Osteoblast (primary cell): ENCODE measurements around the gene GRIA4. TPM values are rescaled to one million over a fixed set of nuclear protein-coding genes. Genes with fewer than 3 reads are reported as not detected.

ENCODE experiments used
- DNase-seq: peaks from one replicate; pipeline ENCODE4 v3.0.0; 2011; ENCODE audit warnings: low spot score, mixed read lengths; ENCODE audit not compliant: insufficient read length; ENCODE audit errors: missing footprints
- H2AFZ ChIP-seq: 2 replicates; pipeline ENCODE4 v1.6.0; 2011; ENCODE audit warnings: mild to moderate bottlenecking, low read length
- H3K27ac ChIP-seq: 2 replicates; pipeline ENCODE4 v1.5.1; 2011; ENCODE audit warnings: mild to moderate bottlenecking, low read depth, low read length, moderate library complexity
- H3K27me3 ChIP-seq: 2 replicates; pipeline ENCODE4 v1.6.0; 2012; ENCODE audit warnings: mild to moderate bottlenecking, control low read depth, inconsistent platforms, low read length, moderate library complexity; ENCODE audit not compliant: insufficient read depth
- H3K36me3 ChIP-seq: 2 replicates; pipeline ENCODE4 v1.5.1; 2011; ENCODE audit warnings: mild to moderate bottlenecking, low read length, control low read depth, moderate library complexity; ENCODE audit not compliant: insufficient read depth
- H3K4me1 ChIP-seq: 2 replicates; pipeline ENCODE4 v1.5.1; 2011; ENCODE audit warnings: mild to moderate bottlenecking, low read length, control low read depth, moderate library complexity; ENCODE audit not compliant: insufficient read depth
- H3K4me2 ChIP-seq: 2 replicates; pipeline ENCODE4 v1.6.0; 2011; ENCODE audit warnings: mild to moderate bottlenecking, low read length; ENCODE audit not compliant: insufficient read depth
- H3K4me3 ChIP-seq: fragments of 200-600 bp; sonication (generic); 3 replicates; pipeline ENCODE4 v1.5.1; 2012; ENCODE audit warnings: mild to moderate bottlenecking, low read length, inconsistent platforms; ENCODE audit not compliant: insufficient read depth
- H3K79me2 ChIP-seq: 2 replicates; pipeline ENCODE4 v1.6.0; 2012; ENCODE audit warnings: mild to moderate bottlenecking, low read length, control low read depth, inconsistent platforms; ENCODE audit not compliant: insufficient read depth
- H3K9me3 ChIP-seq: 2 replicates; pipeline ENCODE4 v1.5.1; 2011; ENCODE audit warnings: low read depth, low read length, control low read depth
- H4K20me1 ChIP-seq: 2 replicates; pipeline ENCODE4 v1.6.0; 2012; ENCODE audit warnings: mild to moderate bottlenecking, low read length, control low read depth; ENCODE audit not compliant: insufficient read depth
- total RNA-seq: library from RNA; depleted of rRNA; stranded (reverse); fragments of >200 nt; gene quantifications from 2 replicates; pipeline ENCODE4 v1.2.3, GENCODE V29; 2012
- TF ChIP-seq, protein P1 (sequence below): IDR thresholded peaks from 2 replicates; pipeline ENCODE4 v1.5.1; 2011; ENCODE audit warnings: mild to moderate bottlenecking, low read depth, low read length, moderate library complexity; ENCODE audit errors: extremely low read depth

GRIA4 gene
- total RNA-seq, 1 donor: not detected

GRCh38 chr11:105975128-105975527 is 365.3 kb downstream of the GRIA4 start:
- no peak overlapping the region for H2AFZ ChIP-seq
- no peak overlapping the region for H3K27ac ChIP-seq
- H4K20me1 ChIP-seq: no peaks in the 10 kb centered on the region
- TF ChIP-seq, protein P1, sequence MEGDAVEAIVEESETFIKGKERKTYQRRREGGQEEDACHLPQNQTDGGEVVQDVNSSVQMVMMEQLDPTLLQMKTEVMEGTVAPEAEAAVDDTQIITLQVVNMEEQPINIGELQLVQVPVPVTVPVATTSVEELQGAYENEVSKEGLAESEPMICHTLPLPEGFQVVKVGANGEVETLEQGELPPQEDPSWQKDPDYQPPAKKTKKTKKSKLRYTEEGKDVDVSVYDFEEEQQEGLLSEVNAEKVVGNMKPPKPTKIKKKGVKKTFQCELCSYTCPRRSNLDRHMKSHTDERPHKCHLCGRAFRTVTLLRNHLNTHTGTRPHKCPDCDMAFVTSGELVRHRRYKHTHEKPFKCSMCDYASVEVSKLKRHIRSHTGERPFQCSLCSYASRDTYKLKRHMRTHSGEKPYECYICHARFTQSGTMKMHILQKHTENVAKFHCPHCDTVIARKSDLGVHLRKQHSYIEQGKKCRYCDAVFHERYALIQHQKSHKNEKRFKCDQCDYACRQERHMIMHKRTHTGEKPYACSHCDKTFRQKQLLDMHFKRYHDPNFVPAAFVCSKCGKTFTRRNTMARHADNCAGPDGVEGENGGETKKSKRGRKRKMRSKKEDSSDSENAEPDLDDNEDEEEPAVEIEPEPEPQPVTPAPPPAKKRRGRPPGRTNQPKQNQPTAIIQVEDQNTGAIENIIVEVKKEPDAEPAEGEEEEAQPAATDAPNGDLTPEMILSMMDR: no peak
- H3K4me1 ChIP-seq: no peaks in the 10 kb centered on the region
- no peak for DNase-seq
- no peaks in the 10 kb centered on the region for H3K9me3 ChIP-seq
- H3K4me2 ChIP-seq: no peak overlapping the region
- H3K36me3 ChIP-seq: no peaks in the 10 kb centered on the region
- H3K27me3 ChIP-seq: no peaks in the 10 kb centered on the region
- H3K4me3 ChIP-seq: no peak overlapping the region
- H3K79me2 ChIP-seq: no peaks in the 10 kb centered on the region

GRCh38 chr11:105979997-105980703 is 370.3 kb downstream of the GRIA4 start:
- Histone ChIP-seq H4K20me1 (no peaks in the 10 kb centered on the region), H3K4me1 (no peaks in the 10 kb centered on the region), H3K79me2 (no peaks in the 10 kb centered on the region), H3K36me3 (no peaks in the 10 kb centered on the region), H3K9me3 (no peaks in the 10 kb centered on the region), H2AFZ (no peak overlapping the region), H3K27me3 (no peaks in the 10 kb centered on the region), H3K4me3 (no peak overlapping the region), H3K27ac (no peak overlapping the region), H3K4me2 (no peak overlapping the region)
- TF ChIP-seq, protein P1: no peak
- DNase-seq: no peak

- Histone ChIP-seq H3K4me3 (no peak overlapping the region), H3K4me2 (no peak overlapping the region), H3K4me1 (no peaks in the 10 kb centered on the region), H3K36me3 (no peaks in the 10 kb centered on the region), H2AFZ (no peak overlapping the region), H4K20me1 (no peaks in the 10 kb centered on the region), H3K27ac (no peak overlapping the region), H3K79me2 (no peaks in the 10 kb centered on the region), H3K27me3 (no peaks in the 10 kb centered on the region), H3K9me3 (no peaks in the 10 kb centered on the region)
- TF ChIP-seq, protein P1: no peak
- no peak for DNase-seq
Measured at GRCh38 chr11:105986554-105986953, 376.7 kb downstream of the GRIA4 start.

DNA sequence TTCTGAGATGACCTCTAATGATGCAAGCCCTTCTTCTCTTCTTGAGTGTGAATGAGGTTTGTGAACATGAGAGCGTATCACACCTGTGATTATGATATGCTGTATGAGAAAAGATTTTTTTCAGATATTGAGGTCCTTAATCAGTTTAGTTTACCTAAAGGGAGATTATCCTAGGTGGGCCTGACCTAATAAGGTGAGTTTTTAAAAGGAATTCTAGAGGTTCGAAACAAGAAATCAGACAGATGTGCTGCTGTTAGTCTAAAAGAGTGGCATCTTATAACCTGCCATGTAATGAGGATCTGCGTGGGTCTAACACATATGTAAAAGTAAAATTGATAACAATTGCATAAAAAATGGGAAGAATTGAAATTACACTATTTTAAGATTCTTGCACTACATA is 378.3 kb downstream of the GRIA4 start:
- H3K27me3 ChIP-seq: no peaks in the 10 kb centered on the region
- H3K4me3 ChIP-seq: no peak overlapping the region
- TF ChIP-seq, protein P1: no peak
- no peak overlapping the region for H3K27ac ChIP-seq
- no peaks in the 10 kb centered on the region for H3K9me3 ChIP-seq
- H3K4me1 ChIP-seq: no peaks in the 10 kb centered on the region
- H3K36me3 ChIP-seq: no peaks in the 10 kb centered on the region
- no peak for DNase-seq
- H3K79me2 ChIP-seq: no peaks in the 10 kb centered on the region
- H2AFZ ChIP-seq: no peak overlapping the region
- H3K4me2 ChIP-seq: no peak overlapping the region
- no peaks in the 10 kb centered on the region for H4K20me1 ChIP-seq
